Measurements from ENCODE around the gene CISH.

The CISH gene

DNA sequence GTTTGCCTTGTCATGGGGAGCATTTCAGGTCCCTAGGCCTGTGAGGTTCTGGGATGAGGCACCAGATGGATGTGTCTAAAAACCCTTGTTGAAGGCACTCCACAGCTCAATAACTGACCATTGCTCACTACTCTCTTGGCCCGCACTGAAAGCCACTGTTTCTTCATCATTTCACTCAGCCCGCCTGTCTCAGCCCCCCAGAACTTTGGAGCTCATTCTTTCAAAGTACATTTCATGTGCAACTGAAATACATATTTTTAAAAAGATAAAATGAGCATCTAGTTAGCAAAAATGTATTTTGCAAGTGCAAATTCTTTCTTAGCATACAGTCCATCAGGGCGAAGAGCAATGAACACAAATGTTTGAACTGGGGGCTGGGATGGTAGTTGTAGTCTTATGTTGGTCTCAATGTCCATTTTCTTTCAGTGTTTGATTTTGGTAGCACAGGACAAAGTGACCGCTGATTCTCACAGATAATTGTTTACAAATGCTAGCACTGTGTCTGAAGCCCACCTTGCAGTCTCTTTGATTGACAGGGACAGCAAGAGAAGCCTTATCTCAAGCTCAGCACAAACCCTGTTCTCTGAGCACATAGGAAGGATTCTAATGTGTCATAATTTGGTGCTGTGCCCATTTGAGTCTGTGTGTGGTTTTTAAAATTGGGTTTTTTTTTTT, 22.7 kb downstream of the CISH start:
- DNase-seq (ENCODE audit: low read depth in 2 of 2), result peak; percentile 44 to 51
- no peak for TF ChIP-seq CTCF (IDR thresholded peaks at IDR 0.05; ENCODE audit: low read depth, low read length)
- no peak overlapping the region for H3K4me3 ChIP-seq (replicated peaks in 1 of 2; ENCODE audit: low read depth in 2 of 2, low read length in 2 of 2)

DNA sequence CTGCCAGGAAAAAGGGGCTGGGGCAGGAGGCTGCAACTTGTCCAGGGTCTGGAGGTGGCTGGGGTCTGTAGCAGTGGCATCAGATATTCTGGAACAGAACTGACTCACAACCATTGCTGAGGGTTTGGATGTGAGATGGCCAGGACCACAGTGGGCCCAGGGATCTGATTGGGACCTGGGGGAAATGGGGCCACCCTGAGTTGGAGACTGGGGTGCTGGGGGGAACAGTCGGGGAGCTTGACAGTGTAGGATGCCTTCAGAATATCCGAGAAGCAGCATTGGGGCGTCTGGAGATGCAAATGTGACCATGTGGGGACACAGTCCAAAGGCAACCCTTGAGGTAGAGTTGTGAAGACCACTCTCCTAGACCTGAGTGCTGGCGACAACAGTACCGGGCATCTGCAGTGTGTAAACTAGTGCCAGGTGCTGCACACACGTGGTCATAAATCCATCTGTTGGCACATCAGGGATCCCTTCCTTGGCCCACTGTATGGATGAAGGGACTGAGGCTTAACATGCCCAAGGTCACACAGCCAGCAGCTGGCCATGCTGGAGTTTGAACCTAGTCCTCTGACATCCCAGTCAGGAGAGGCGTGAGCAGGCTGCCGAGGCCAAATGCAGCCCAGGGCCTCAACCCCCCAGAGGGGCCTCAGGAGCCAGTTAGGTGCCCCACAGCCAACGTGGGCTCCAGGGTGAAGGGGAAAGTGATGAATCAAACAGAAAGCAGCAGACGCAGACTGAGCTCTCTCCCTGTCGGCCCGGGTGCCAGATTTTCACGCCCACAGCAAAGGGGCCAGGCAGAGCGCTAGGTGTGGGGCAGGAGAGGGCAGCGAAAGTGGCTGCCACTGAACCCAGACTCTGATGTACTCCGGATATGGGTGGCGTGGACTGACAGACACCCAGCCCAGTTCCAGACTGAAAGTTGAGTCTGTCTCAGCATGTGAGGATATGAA, 23.5 kb downstream of the CISH start:
- no peak for TF ChIP-seq CTCF (IDR thresholded peaks at IDR 0.05; ENCODE audit: low read depth, low read length)
- no peak overlapping the region for H3K4me3 ChIP-seq (replicated peaks in 1 of 2; ENCODE audit: low read depth in 2 of 2, low read length in 2 of 2)
- no peak for DNase-seq (ENCODE audit: low read depth in 2 of 2)

DNA sequence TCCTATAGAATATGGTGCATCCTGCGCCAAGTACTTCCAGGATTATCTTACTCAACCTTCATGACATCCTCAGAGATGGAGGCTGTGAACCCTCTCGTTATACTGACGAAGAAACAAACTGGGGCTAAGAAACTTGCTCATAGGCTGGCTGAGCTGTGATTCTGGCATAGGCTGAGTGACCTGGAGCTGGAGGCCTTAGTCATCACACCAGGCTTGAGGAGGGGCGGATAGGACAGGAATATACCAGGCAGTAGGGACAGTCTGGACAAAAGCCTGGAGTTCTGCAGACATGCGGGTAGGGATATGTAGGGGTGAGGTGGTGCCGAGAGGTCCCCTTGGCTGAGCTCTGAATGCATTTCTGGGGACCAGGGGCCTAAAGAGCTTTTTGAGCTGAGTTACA, 24.2 kb downstream of the CISH start:
- no peak for TF ChIP-seq CTCF (IDR thresholded peaks at IDR 0.05; ENCODE audit: low read depth, low read length)
- peak; percentile 31 to 37 for DNase-seq (ENCODE audit: low read depth in 2 of 2)
- no peak overlapping the region for H3K4me3 ChIP-seq (replicated peaks in 1 of 2; ENCODE audit: low read depth in 2 of 2, low read length in 2 of 2)

DNA sequence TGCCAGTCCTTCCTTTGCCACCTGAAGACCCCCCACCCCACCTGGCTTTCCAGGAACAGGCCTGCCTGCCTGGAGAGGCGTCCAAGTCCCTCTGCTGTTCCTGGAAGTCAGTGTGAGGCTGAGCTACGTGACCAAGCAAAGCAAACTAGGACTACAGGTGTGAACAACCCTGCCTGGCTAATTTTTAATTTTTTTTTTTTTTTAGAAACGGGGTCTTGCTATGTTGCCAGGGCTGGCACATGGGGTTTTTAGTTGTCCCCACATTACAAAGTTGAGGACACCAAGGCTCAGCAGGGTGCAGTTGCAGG, 24.9 kb downstream of the CISH start:
- TF ChIP-seq CTCF (IDR thresholded peaks at IDR 0.05; ENCODE audit: low read depth, low read length), result no peak
- H3K4me3 ChIP-seq (replicated peaks in 1 of 2; ENCODE audit: low read depth in 2 of 2, low read length in 2 of 2), result no peak overlapping the region
- DNase-seq (ENCODE audit: low read depth in 2 of 2), result no peak

- no peak for TF ChIP-seq CTCF (IDR thresholded peaks at IDR 0.05; ENCODE audit: low read depth, low read length)
- no peak overlapping the region for H3K4me3 ChIP-seq (replicated peaks in 1 of 2; ENCODE audit: low read depth in 2 of 2, low read length in 2 of 2)
- DNase-seq (ENCODE audit: low read depth in 2 of 2), result no peak
These were observed 25.4 kb downstream of the CISH start for GRCh38 chr3:50585919-50586762.

DNA sequence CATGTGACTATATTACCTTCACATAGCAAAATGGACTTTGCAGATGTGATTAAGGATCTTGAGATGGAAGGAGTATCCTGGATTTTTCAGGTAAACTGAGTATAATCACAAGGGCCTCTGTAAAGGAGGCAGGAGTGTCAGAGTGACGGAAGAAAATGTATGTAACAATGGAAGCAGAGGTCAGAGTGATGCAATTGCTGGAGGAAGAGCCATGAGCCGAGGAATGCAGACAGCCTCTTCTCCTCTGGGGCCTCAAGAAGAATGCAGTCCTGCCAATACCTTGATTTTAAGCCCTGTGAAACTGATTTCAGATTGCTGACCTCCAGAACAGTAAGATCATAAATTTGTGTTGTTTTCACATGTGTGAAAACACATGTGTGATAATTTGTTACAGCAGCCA, 27.2 kb downstream of the CISH start:
- no peak for TF ChIP-seq CTCF (IDR thresholded peaks at IDR 0.05; ENCODE audit: low read depth, low read length)
- H3K4me3 ChIP-seq (replicated peaks in 1 of 2; ENCODE audit: low read depth in 2 of 2, low read length in 2 of 2), result no peak overlapping the region
- peak; percentile 57 to 61 for DNase-seq (ENCODE audit: low read depth in 2 of 2)
